Stimulated activated CD8-positive, alpha-beta memory T cell treated with anti-CD3 and anti-CD28 coated beads, Interleukin-4, amount 100 ng/mL, for 48 hours (primary cell): ENCODE measurements around the gene KANK4.

Source experiments
- DNase-seq: peaks from one replicate; pipeline ENCODE4 v3.0.0-alpha.2; 2020

The KANK4 gene

DNA sequence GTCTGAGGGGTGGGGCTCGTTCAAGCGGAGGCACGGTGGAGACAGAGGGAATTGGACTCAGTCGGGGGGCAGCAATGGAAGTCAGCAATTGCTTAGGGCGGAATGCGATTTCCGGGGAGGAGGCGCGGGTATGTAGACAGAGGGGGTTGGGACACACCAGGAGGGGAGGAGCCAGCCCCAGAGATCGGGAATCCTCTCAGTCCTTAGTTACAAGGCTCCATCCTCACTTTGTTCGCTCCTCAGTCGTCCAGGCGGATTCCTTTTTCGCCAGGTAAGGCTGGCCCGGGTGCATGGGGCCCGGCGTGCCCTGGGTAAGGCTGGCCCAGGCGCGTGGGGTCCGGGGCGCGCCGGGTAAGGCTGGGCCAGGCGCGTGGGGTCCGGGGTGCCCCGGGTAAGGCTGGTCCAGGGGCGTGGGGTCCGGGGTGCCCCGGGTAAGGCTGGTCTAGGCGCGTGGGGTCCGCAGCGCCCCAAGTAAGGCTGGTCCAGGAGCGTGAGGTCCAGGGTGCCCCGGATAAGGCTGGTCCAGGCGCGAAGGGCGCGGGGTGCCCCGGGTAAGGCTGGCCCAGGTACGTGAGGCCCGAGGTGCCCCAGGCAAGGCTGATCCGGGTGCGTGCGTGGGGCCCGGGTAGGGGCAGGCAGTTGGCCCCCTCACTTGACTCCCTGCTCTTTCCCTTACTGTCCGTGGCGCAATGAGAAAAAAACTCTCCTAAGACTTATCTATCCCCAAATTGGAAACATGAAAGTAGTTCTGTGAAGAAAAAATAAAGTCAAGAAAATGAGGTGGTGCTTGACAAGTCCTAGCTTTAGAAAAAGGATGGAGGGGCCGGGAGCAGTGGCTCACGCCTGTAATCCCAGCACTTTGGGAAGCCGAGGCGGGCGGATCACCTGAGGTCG is 124.3 kb downstream of the KANK4 start, which contains the start of gene L1TD1:
L1TD1 (plus strand) TSS at position 199 of the 894 bp plus-strand sequence. CDS start 11,780 bp downstream, outside the sequence.
- no peak for DNase-seq

DNA sequence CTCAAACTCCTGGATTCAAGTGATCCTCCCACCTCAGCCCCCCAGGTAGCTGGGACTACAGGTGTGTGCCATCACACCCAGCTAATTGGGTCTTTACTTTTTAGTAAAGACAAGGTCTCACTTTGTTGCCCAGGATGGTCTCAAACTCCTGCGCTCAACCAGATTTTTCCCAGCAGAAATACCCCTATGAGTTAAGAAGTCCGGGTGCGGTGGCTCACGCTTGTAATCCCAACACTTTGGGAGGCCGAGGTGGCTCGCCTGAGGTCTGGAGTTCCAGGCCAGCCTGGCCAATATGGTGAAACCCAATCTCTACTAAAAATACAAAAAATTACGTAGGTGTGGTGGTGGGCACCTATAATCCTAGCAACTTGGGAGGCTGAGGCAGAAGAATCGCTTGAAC is 131.1 kb downstream of the KANK4 start:
- DNase-seq = no peak

DNA sequence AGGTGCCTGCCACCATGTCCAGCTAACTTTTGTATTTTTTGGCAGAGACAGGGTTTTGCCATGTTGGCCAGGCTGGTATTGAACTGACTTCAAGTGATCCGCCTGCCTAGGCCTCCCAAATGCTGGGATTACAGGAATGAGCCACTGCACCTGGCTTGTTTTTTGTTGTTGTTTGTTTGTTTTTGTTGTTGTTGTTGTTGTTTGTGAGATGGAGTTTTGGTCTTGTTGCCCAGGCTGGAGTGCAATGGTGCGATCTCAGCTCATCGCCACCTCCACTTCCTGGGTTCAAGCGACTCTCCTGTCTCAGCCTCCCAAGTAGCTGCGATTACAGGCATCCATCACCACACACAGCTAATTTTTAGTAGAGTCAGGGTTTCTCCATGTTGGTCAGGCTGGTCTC is 131.7 kb downstream of the KANK4 start:
- DNase-seq = no peak
